HG03575 (cell line): ENCODE measurements around the gene TMPRSS2.

Experiments used
- ATAC-seq: cut with Tn5 transposase; IDR thresholded peaks from one replicate; pipeline ENCODE4 v1.9.1; 2021; ENCODE audit not compliant: unreplicated experiment, insufficient number of reproducible peaks, low FRiP score; ENCODE audit errors: extremely low read depth

TMPRSS2 gene

DNA sequence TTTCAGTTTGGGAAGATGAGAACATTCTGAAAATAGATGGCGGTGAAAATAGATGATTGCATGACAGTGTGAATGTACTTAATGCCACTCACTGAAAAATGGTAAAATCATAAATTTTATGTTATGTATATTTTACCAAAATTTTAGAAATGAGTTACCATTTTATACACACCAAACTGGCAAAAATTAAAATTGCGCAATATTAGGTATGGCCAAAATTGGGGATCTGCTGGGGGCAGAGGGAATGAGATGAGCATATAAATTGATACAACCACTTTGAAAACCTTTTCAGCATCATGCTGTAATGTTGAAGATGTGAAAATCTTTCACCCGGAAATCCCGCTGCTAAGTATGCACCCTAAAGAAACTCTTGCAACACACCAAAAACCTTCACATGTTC, 10.8 kb upstream of the TMPRSS2 start:
- no peak for ATAC-seq

DNA sequence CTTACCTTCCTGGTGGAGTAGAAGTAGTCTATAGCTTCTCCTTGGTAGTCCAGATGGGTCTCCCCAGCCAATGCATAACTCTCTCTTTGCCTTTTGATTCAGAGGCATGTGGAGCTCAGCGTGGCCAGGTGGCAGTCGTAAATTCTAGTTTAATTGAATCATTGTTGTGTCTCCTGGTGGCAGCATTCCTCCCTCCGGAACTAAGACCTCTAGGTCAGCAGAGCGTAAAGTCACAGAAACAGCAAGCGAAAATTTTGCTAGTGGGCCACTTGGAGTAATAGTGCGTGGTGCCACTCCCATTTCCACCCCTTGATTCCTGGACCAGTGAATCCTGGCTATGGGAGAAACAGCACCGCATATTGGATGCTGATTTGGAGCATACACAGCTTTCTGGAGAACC, 3.9 kb upstream of the TMPRSS2 start:
- ATAC-seq, result no peak

GRCh38 chr21:41510500-41510899, 2.5 kb upstream of the TMPRSS2 start:
- ATAC-seq, result no peak

DNA sequence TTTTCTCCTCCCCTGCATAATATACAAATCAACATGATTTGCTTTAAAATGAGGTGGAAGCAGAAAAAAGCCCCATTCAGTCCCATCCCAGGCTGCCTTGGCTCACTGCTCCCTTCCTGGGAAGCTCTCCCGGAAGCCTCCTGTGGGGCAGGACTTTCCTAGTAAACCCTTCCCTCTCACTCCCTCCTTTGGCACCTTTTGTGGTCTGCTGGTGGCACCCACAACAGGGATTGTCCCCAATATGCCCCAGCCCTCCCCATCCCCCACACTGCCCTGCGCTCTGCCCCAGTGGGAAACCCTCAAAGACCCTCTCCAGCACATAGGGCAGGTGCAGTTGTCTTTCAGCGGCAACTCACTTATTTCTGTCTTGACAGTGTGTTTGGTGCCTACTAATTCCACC, 1.8 kb upstream of the TMPRSS2 start:
- ATAC-seq, result no peak

DNA sequence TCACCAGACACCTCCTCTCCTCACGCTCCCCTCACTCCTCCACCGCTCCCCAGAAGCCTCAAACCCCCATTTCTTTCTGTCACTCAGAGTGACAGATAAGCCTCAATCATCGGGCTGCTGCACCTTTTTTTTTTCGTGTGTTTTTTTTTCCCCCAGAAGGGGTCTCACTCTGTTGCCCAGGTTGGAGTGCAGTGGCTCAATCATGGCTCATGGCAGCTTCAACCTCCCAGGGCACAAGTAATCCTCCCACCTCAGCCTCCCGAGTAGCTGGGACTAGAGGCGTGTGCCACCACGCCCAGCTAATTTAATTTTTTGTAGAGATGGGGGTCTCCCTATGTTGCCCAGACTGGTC, 1.2 kb upstream of the TMPRSS2 start:
- ATAC-seq, result no peak

GRCh38 chr21:41508415-41509144, 622 bp upstream of the TMPRSS2 start:
- no peak for ATAC-seq

DNA sequence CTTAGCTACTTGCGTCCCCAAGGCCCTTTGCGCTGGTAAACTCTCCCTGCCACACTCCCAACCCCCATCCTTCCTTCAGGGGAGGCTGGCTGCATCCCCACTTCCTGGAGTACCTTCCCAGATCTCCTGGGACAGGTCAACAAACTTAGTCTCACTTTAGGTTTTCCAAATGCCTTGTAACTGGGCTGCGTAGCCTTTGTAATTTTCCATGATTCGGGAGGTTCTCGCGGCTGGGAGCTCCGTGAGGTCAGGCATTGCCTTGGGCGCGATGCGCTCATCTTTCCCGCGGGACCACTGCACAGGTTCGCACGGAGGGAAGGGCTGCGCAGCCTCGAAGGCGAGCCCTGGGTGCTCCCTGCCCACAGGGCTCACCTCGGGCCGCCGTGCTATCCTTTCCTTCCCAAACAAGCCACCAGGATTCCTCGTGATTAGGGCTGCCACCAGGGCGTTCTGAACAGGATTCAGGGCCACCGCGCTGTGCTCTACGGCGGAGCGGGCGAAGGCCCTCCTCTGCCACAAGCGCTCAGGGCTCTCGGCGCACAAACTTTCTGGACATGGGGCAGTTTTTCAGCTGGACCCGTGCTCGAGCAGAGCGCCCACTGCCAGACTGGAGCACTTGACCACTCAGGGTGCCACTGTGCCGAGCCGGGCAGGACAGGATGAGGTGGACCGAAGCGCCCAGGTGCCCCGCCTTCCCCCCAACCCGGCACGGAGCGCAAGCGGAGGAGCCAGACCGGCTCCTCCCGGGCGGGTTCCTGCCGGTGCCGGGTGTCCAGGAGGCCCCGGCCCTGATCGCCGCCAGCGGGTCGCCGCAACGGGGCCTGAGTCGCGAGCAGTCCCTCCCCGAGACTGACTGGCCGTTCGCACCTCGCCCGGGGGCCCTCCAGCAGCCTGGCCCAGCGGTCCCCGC, 1.1 kb downstream of the TMPRSS2 start:
- no peak for ATAC-seq

DNA sequence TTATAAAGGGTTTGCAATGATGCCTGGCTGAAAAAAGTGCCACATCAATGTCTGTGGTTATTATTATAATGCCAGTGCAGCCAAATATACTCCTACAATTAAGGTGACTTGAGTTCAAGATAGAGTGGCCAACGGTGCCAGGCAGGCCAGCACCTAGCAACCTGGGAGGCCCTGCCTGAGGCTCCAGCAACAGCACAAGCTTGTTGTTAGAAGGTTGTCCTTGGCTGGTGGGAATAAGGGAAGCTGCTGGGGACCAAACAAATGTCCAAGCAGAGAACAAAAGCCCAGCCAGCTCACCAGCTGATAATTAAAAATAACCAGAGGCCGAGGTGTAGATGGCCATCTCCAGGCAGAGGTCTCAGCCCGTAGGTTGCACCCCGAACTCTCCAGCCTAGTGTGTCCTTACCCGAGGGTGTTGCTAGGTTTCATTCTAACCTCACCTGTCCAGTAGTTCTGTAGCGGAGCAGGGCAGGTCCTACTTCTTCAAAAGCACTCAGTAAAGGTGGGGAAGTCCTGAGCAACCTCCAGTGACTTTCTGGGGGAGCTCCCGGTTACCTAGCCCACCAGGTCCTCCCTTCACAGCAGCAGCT, 1.9 kb downstream of the TMPRSS2 start:
- no peak for ATAC-seq

DNA sequence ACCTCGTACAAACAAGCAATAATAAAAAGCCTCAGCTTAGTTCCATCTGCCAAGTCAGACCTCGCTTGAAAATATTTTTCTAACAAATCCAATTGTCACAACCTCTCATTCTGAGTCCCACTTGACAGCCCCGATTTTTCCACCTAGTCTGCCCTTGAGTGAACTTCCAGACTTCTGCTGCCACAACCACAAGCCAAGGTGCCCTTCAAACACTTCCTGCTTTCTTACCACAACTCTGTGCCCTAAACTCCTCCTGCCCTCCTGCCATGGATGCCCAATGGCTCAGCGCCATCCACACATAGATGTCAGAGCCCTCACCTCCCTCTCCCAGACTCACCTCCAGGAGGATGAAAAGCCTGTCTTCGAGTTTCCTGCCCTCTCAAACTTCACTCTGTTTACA, 3.9 kb downstream of the TMPRSS2 start:
- ATAC-seq, result no peak

DNA sequence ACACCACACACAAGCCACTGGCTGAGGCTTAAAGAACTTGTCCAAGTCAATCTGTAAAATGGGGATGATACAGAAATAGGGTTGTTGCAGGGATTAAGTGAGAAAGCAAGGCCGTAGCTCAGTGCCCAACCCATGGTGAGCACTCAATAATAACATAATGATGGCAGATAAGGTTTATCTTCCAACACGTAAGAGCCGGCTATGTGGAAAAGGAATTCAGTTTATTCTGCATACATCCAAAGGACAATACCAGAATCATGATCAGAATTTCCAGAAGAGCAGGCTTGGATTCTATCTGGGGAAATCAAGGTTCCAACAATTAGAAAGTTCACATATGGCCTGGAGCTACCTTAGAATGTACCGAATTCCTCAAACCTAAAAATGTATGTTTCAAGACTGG, 4.6 kb downstream of the TMPRSS2 start:
- no peak for ATAC-seq

DNA sequence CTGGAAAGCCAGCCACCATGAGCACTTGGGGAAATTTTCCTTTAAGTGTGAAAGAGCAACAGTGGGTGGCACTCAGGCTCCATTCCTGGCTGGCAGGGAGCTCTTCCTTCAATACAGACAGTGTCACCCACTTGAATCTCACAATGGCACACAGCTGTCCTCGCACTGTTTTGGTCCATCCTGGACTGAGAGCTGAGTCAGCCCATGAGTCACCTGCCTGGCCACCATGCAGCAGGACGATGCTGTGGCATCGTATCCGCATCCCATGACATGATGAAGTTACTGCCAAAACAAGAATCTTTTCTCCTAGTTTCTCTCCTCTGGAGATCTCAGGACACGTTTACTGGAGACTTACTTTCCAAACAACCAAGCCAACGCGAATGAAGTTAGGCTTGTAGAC, 6.0 kb downstream of the TMPRSS2 start:
- ATAC-seq, result no peak

GRCh38 chr21:41500931-41501381, 7.0 kb downstream of the TMPRSS2 start:
- ATAC-seq, result no peak

GRCh38 chr21:41500363-41500762, 7.6 kb downstream of the TMPRSS2 start:
- ATAC-seq, result no peak

- no peak for ATAC-seq
Observed at GRCh38 chr21:41499920-41500319, 8.0 kb downstream of the TMPRSS2 start.

- ATAC-seq, result no peak
Observed at GRCh38 chr21:41497788-41498187, 10.2 kb downstream of the TMPRSS2 start.

GRCh38 chr21:41497008-41497407, 10.9 kb downstream of the TMPRSS2 start:
- no peak for ATAC-seq

DNA sequence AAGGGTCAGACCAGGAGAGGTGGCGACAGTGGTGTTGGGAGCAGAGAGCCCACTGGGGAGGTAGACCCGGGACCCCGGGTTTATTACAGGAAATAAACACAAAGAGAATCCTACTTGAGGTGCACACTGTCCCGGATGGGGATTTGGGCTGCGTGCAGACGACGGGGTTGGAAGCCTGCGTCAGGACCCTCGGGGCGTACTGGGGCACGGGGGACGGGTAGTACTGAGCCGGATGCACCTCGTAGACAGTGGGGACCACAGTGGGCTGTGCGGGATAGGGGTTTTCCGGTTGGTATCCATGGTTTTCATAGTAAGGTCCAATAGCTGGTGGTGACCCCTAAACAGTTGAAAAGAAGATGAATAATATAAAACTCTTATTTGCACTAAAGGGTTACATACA, 13.7 kb downstream of the TMPRSS2 start:
- no peak for ATAC-seq

DNA sequence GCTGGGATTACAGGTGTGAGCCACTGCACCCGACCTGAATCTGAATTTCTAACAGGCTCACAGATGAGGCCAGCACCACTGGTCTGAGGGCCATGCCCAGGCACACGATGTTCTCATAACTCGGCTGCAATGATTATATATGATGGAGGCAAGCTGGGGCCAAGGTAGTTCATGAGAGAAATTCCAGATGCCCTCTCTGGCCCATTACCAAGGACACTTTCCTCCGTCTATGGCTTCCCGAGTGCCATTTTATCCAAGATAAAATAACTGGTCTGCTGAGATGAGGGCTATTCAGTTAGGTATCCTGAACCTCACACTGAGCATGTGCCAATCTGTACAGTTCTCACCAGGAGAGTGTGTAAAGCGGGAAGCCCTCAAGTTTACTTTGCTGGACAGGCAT, 16.5 kb downstream of the TMPRSS2 start:
- ATAC-seq, result no peak

GRCh38 chr21:41490330-41490729, 17.6 kb downstream of the TMPRSS2 start:
- ATAC-seq, result no peak

- ATAC-seq, result no peak
Observed at GRCh38 chr21:41489329-41489728, 18.6 kb downstream of the TMPRSS2 start.
